Left ventricle myocardium inferior (tissue), 1 donor: ENCODE data around the gene TMEM238L. TPM values are rescaled to one million over a fixed set of nuclear protein-coding genes. Genes with fewer than 3 reads are reported as not detected.

Experiments used
- DNase-seq: peaks from one replicate; pipeline ENCODE4 v3.0.0-alpha.2; 2020
- H3K27ac ChIP-seq: fragments of 200-600 bp; replicated peaks from 2 replicates; pipeline ENCODE4 v1.8.0; 2021
- H3K27me3 ChIP-seq: fragments of 200-600 bp; 2 replicates; pipeline ENCODE4 v1.8.0; 2021; ENCODE audit warnings: low read depth
- H3K36me3 ChIP-seq: fragments of 200-600 bp; 2 replicates; pipeline ENCODE4 v1.8.0; 2021
- H3K4me1 ChIP-seq: fragments of 200-600 bp; 2 replicates; pipeline ENCODE4 v1.8.0; 2021
- H3K4me3 ChIP-seq: fragments of 200-600 bp; 2 replicates; pipeline ENCODE4 v1.8.0; 2021; ENCODE audit warnings: mild to moderate bottlenecking, moderate library complexity
- H3K9me3 ChIP-seq: fragments of 200-600 bp; replicated peaks from 2 replicates; pipeline ENCODE4 v1.8.0; 2021
- intact Hi-C: fragments of 100-400 bp; cut with micrococcal nuclease; formaldehyde crosslinking; loops from one replicate; pipeline ENCODE4 v1.11.0; 2022
- total RNA-seq: library from RNA; stranded (reverse); fragmentation: NEBNext Ultra II Directional; extraction: Animal tissue kit (Norgen Biotek cat#: 25700); gene quantifications from one replicate; pipeline ENCODE4 v1.2.1, GENCODE V29; 2021
- TF ChIP-seq, protein P1 (sequence below): fragments of 200-600 bp; IDR thresholded peaks from 2 replicates; pipeline ENCODE4 v1.8.0; 2021; ENCODE audit warnings: antibody characterized with exemption, mild to moderate bottlenecking, borderline replicate concordance
- donor health status: DM: no; HTN: yes; CAD: no; lungs with severe emphysema.

Gene TMEM238L
- total RNA-seq, 1 donor from 2014 or later, result not detected

DNA sequence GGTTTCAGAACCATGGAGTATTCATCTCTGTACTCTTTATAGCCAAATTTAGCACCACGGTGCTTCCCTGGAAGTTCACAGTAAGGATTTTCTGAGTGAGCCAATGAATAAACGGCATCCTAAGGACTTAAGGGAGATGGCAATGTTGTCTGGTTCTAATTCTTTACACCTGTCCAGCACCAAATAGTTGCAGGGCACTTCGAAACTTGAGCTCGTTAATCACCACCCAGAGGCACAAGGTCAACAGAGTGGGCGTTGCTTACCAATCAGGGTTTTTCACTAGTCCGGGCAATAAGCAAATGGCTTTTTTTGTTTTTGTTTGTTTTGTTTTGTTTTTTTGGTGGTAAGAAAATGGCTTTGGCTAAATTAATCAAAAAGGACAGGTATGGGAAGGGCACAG is 45.8 kb downstream of the TMEM238L start:
- Histone ChIP-seq H3K36me3 (no peaks in the 10 kb centered on the region), H3K27me3 (peaks cover 24% of the 10 kb centered on the region), H3K4me1 (no peaks in the 10 kb centered on the region), H3K4me3 (no peak overlapping the region), H3K27ac (no peak overlapping the region), H3K9me3 (no peaks in the 10 kb centered on the region)
- TF ChIP-seq, protein P1, sequence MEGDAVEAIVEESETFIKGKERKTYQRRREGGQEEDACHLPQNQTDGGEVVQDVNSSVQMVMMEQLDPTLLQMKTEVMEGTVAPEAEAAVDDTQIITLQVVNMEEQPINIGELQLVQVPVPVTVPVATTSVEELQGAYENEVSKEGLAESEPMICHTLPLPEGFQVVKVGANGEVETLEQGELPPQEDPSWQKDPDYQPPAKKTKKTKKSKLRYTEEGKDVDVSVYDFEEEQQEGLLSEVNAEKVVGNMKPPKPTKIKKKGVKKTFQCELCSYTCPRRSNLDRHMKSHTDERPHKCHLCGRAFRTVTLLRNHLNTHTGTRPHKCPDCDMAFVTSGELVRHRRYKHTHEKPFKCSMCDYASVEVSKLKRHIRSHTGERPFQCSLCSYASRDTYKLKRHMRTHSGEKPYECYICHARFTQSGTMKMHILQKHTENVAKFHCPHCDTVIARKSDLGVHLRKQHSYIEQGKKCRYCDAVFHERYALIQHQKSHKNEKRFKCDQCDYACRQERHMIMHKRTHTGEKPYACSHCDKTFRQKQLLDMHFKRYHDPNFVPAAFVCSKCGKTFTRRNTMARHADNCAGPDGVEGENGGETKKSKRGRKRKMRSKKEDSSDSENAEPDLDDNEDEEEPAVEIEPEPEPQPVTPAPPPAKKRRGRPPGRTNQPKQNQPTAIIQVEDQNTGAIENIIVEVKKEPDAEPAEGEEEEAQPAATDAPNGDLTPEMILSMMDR, result no peak
- no peak for DNase-seq
- intact Hi-C loops, result no loop called here

DNA sequence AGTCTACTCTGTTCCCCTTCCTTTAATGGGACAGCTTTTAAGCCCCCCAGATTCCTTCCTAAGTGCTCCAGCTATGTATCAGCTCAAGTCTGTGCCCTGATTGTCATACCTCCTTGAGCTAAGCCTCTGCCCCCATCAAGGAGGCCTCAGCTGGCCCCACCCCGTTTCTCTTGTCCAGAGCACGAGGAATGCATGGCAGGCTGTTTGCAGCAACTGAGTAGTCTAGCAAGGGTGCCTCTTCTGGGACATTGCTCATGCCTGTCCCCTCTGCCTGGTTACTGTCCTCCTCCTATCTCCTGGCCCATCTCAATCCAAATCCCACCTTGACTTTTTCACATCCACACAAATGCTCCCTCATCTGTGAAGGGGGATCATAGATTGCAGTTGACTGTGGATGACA is 46.3 kb downstream of the TMEM238L start:
- DNase-seq, result no peak
- Histone ChIP-seq H3K9me3 (no peaks in the 10 kb centered on the region), H3K4me3 (no peak overlapping the region), H3K27me3 (peaks cover 27% of the 10 kb centered on the region), H3K27ac (no peak overlapping the region), H3K36me3 (no peaks in the 10 kb centered on the region), H3K4me1 (no peaks in the 10 kb centered on the region)
- TF ChIP-seq, protein P1, result no peak
- intact Hi-C loops, result no loop called here

DNA sequence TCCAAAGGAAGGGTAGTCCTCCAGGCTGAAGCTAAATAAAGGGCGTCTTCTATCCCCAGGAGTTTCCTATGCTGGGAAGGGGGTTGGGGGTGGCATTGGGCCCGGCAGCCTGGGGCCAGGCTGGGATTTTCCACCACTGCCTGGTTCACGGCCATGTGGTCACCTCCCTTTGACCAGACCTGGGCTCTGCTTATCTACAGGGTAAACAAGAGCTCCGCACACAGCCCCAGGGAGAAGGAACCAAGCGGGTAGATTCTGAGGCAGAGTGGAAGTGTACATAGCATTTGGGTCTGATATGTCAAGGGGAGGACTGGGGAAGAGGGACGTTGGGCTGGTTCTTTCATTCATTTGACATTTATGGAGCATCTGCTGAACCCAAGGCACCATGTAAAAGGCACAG is 46.8 kb downstream of the TMEM238L start:
- TF ChIP-seq, protein P1, result no peak
- intact Hi-C loops, result no loop called here
- no peak overlapping the region for H3K27ac ChIP-seq
- no peak overlapping the region for H3K4me3 ChIP-seq
- peaks cover 31% of the 10 kb centered on the region for H3K27me3 ChIP-seq
- DNase-seq, result no peak
- H3K36me3 ChIP-seq, result no peaks in the 10 kb centered on the region
- no peaks in the 10 kb centered on the region for H3K9me3 ChIP-seq
- no peaks in the 10 kb centered on the region for H3K4me1 ChIP-seq

DNA sequence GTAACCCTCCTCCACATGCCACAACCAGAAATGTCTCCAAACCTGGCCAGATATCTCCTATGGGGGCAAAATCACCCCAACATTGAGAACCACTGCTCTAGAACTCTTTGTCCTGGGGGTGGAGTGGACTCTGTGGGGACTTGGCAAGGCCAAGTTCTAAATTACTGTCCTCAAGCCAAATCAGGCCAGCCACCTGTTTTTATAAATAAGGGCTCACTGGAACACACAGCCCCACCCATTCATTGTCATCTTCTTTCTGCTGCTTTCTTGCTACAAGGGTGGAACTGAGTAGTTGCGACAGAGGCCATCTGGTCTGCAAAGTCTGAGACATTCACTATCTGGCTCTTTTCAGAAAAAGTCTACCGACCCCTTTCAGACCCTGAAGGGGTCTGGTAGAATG is 47.3 kb downstream of the TMEM238L start:
- TF ChIP-seq, protein P1, result no peak
- intact Hi-C loops, result no loop called here
- no peak for DNase-seq
- Histone ChIP-seq H3K4me3 (no peak overlapping the region), H3K27ac (no peak overlapping the region), H3K4me1 (no peaks in the 10 kb centered on the region), H3K9me3 (no peaks in the 10 kb centered on the region), H3K27me3 (peaks cover 31% of the 10 kb centered on the region), H3K36me3 (no peaks in the 10 kb centered on the region)

DNA sequence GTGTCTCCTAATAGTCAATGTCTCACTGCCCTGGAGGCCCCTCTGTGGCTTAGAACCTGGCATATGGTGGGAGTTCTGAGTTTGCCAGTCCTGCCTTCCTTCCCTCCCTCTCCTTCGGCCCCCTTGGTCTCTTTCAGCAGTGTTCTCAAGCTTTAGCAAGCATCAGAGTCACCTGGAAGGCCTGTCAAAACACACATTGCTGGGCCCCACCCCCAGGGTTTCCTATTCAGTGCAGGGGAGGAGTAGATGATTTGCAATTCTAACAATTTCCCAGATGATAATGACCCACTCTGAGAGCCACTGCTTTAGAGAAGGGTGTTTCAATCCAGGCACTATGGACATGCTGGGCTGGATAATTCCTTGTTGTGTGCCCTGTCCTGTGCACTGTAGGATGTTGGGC is 47.7 kb downstream of the TMEM238L start:
- H3K4me3 ChIP-seq, result no peak overlapping the region
- intact Hi-C loops, result no loop called here
- no peak for DNase-seq
- no peak overlapping the region for H3K27ac ChIP-seq
- H3K27me3 ChIP-seq, result peaks cover 31% of the 10 kb centered on the region
- no peaks in the 10 kb centered on the region for H3K9me3 ChIP-seq
- H3K36me3 ChIP-seq, result no peaks in the 10 kb centered on the region
- TF ChIP-seq, protein P1, result no peak
- H3K4me1 ChIP-seq, result no peaks in the 10 kb centered on the region
